Fibroblast of skin of left quadriceps (primary cell): ENCODE results near the gene HPCAL4.

Experiments
- DNase-seq, 2 experiments: peaks; one replicate each; pipeline ENCODE4 v3.0.0-alpha.2; 2013; ENCODE audit warnings: low read depth in 2 of 2

Gene HPCAL4

GRCh38 chr1:39691383-39692151 is at the start of gene HPCAL4:
Gene HPCAL4 (minus strand): TSS chr1:39691433. CDS start chr1:39684603, 6,830 bp downstream.
- DNase-seq, result no peak

GRCh38 chr1:39738622-39739366 is 47.6 kb upstream of the HPCAL4 start, which contains the start of gene PPIE:
Gene PPIE (plus strand): TSS chr1:39738882. CDS start chr1:39738901, 19 bp downstream.
- peak; percentile 70 to 71 for DNase-seq

- peak; percentile 21 to 28 for DNase-seq
These were observed 46.4 kb upstream of the HPCAL4 start for GRCh38 chr1:39737546-39738169.

DNA sequence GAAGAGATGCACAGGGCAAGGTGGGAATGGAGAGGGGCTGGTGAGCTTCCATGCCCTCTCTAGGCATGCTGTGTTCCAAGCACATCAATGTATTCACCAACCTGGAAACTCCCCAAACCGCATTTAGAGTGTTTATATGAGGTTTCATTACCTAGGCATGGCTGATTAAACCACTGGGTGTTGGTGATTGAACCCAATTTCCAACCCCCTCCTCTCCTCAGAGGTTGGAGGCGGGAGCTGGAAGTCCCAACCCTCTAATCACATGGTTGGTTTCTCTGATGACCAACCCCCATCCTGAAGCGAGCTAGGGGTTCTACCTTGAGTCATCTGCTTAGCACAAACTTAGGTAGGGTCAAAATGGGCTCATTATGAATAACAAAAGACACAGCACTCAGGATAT is 44.5 kb upstream of the HPCAL4 start:
- no peak for DNase-seq

GRCh38 chr1:39733161-39733560 is 41.9 kb upstream of the HPCAL4 start:
- DNase-seq, result no peak

DNA sequence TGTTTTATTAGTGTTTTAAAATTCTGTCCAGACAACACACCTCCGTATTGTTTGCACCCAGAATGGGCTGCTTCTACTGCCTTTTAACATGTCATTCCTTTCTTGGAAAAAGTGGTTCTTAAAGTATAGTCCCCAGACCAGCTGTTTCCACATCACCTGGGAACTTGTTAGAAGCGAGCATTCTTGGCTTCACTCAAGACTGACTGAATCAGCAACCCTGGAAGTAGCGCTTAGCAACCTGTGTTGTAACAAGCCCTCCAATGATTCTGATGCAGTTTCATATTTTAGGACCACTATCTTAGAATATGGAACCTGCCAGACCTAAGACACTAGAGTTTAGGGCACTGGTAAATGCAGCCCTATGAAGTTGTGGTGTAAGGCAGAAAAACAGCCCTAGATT is 41.5 kb upstream of the HPCAL4 start:
- DNase-seq, result no peak

GRCh38 chr1:39729842-39730241 is 38.6 kb upstream of the HPCAL4 start:
- no peak for DNase-seq

DNA sequence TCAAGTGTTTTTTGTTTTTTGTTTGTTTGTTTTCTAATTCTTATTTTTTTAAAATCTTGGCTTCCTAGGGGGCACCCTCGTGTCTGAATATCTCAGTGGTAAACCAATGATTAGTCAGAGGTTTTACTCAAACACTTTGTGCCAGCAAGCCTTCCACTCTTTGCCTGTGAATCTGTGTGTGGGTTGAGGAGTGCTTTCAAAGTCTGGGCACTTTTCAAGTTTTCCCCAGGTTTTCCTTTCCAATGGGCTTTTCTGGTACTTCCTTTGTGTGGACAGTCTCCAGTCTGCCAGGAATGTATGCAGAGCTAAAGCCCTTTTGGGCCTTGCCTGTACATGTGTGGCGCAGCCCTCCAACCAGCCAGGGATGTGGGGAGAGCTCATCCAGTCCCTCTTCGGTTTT is 37.8 kb upstream of the HPCAL4 start:
- no peak for DNase-seq

- DNase-seq, result no peak
These were observed 36.7 kb upstream of the HPCAL4 start for GRCh38 chr1:39727932-39728317.

DNA sequence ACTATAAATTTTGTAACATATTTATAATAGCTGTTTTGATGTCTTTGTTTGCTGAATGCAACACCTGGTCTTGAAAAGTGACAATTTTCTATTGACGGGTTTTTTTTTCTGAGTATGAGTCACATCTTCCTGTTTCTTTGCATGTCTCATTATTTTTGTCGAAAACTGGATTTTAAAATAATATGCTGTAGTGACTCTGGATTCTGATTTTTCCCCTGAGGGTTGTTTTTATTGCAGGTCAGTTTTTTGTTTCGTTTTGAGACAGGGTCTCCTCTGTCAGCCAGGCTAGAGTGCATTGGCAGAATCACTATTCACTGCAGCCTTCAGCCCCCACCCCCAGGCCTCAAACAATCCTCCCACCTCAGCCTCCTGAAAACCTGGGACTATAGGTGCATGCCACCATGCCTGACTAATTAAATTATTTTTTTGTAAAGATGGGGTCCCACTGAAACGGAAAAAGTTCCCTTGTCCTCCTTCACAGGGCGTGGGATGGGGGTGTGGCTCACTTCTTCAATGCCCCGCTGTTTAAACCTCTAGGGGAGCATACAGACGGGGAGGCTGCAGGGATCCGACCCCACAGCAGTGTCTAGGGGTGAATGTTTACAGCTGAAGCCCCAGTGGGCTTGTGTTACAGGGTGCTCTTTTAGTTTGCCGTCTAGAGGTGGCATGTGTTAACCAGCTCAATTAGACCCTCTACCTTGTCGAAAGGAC is 36.1 kb upstream of the HPCAL4 start:
- no peak for DNase-seq

GRCh38 chr1:39726600-39726999 is 35.4 kb upstream of the HPCAL4 start:
- DNase-seq, result no peak

- no peak for DNase-seq
These were observed 31.3 kb upstream of the HPCAL4 start for GRCh38 chr1:39722495-39722894.

GRCh38 chr1:39721664-39722063 is 30.4 kb upstream of the HPCAL4 start:
- DNase-seq, result no peak

DNA sequence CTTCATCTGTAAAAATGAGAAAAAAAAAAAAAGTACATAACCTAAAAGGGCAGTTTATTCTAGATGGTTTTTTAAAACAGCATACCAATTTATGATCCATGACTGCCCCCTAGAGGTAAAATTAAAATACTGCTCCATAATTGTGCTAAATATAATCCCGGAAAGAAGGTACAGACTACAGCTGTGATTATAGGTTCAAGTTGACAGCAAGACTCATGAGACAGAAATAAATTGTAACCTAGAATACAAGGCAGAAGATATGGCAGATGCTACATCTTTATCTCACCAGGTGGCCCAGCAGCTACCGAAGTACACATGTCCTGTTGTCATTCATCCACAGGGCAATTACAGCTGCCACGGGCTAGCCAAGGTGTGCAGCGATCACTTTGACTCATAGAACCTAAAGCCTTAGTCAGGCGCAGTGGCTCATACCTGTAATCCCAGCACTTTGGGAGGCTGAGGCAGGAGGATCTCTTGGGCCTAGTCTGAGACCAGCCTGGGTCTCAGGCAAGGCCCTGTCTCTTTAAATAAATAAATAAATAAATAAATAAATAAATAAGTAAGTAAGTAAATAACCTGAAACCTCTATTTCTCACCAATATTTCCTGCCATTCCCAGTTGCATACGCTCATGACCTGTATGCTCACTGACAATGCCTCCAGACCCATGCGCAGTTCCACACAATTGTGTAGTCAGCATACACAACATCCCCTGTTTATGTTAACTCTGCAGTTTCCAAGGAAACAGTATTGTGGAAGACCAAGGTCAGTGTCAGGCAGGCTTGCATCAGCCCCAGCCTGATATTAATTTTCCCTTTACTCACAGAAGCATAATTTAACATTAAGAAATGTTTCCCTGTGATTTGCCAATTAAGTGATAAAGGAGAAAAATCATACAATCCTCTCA is 29.1 kb upstream of the HPCAL4 start:
- DNase-seq, result peak; percentile 22 to 39

- no peak for DNase-seq
These were observed 26.6 kb upstream of the HPCAL4 start for GRCh38 chr1:39717809-39718208.

DNA sequence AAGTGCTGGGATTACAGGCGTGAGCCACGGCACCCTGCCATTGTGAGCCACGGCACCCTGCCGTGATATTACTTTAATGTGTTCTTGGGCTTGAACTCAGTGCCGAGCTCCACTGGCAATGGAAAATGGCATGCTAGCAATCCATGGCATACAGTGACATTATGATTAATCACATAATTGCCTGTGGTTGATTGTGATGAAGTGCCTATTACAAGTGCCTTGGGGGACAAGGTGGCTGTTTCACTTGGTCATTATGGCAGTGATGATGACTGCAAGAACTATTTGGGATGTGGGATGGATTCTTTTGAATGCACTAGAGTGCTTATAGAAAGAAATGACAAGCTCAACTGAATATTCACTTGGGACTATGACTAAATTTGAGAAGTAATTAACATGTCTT is 22.3 kb upstream of the HPCAL4 start:
- no peak for DNase-seq

- no peak for DNase-seq
These were observed 20.7 kb upstream of the HPCAL4 start for GRCh38 chr1:39711966-39712340.

GRCh38 chr1:39711104-39711965 is 20.1 kb upstream of the HPCAL4 start:
- no peak for DNase-seq

DNA sequence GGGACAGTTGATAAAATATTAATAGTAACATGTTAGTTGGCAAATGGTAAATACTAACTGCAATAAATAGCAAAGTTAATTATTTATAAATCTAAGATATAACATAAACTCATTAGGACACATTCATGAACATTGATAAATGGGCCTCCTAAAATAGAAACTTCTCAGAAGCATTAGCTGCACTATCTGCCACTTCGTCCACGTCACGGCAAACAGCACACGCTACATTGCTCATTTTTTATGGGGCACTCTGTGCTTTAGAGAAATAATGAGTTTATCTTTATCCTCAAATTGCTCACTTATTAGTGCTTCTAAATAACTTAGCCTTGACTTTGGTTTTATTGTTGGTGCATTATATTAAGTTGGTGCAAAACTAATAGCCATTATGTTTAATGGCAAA is 16.3 kb upstream of the HPCAL4 start:
- DNase-seq, result no peak

GRCh38 chr1:39704757-39705156 is 13.5 kb upstream of the HPCAL4 start:
- DNase-seq, result no peak
